ENCODE results near the gene TRMT61A.

GRCh38 chr14:103562179-103562428 lies 33.1 kb downstream of the TRMT61A start:
- TF ChIP-seq CTCF (conservative IDR thresholded peaks at IDR 0.05; ENCODE audit: low read depth, low read length) (no peak), SMC3 (IDR thresholded peaks at IDR 0.05; ENCODE audit: low read depth, low read length) (no peak), BHLHE40 (IDR thresholded peaks at IDR 0.05; ENCODE audit: low read depth, low read length) (no peak), POLR2A (IDR thresholded peaks at IDR 0.05; ENCODE audit: low read depth, low read length) (no peak), MAZ (IDR thresholded peaks at IDR 0.05; ENCODE audit: borderline replicate concordance, low read depth, low read length) (no peak), CEBPB (IDR thresholded peaks at IDR 0.05; ENCODE audit: low read depth, low read length) (no peak), RAD21 (IDR thresholded peaks at IDR 0.05; ENCODE audit: low read length) (no peak), USF2 (IDR thresholded peaks at IDR 0.05; ENCODE audit: low read depth, low read length) (no peak), MAFK (IDR thresholded peaks at IDR 0.05; ENCODE audit: low read depth, low read length) (no peak), RCOR1 (IDR thresholded peaks at IDR 0.05; ENCODE audit: insufficient replicate concordance, low read length) (no peak)
